GM19351 (cell line): Measurements from ENCODE around the gene TEKT2.

Experiments used
- ATAC-seq: cut with Tn5 transposase; IDR thresholded peaks from one replicate; pipeline ENCODE4 v1.9.1; 2021; ENCODE audit warnings: mild to moderate bottlenecking, moderate library complexity; ENCODE audit not compliant: unreplicated experiment

The TEKT2 gene

GRCh38 chr1:36101546-36101945 is 17.7 kb downstream of the TEKT2 start:
- no peak for ATAC-seq

GRCh38 chr1:36106269-36106668 is 22.4 kb downstream of the TEKT2 start:
- no peak for ATAC-seq

GRCh38 chr1:36107394-36107793 is 23.5 kb downstream of the TEKT2 start:
- ATAC-seq: no peak

- ATAC-seq: no peak
Observed at GRCh38 chr1:36108314-36108713, 24.4 kb downstream of the TEKT2 start.

- no peak for ATAC-seq
Observed at GRCh38 chr1:36109041-36109679, 25.3 kb downstream of the TEKT2 start.

GRCh38 chr1:36111151-36111550 is 27.3 kb downstream of the TEKT2 start:
- ATAC-seq: no peak

- no peak for ATAC-seq
Observed at GRCh38 chr1:36112823-36113222, 28.9 kb downstream of the TEKT2 start.

- no peak for ATAC-seq
Observed at GRCh38 chr1:36114371-36114770, 30.5 kb downstream of the TEKT2 start.

- ATAC-seq: no peak
Observed at GRCh38 chr1:36115200-36115669, 31.3 kb downstream of the TEKT2 start.

GRCh38 chr1:36115931-36116330 is 32.0 kb downstream of the TEKT2 start:
- ATAC-seq: no peak

GRCh38 chr1:36116901-36117300 is 33.0 kb downstream of the TEKT2 start:
- no peak for ATAC-seq

- ATAC-seq: no peak
Observed at GRCh38 chr1:36118447-36119204, 34.7 kb downstream of the TEKT2 start.

GRCh38 chr1:36119456-36119855 is 35.6 kb downstream of the TEKT2 start:
- no peak for ATAC-seq

GRCh38 chr1:36122062-36123030 is 38.5 kb downstream of the TEKT2 start:
- ATAC-seq: no peak

- no peak for ATAC-seq
Observed at GRCh38 chr1:36123356-36123755, 39.5 kb downstream of the TEKT2 start.

GRCh38 chr1:36124404-36125128 is 40.7 kb downstream of the TEKT2 start:
- no peak for ATAC-seq

GRCh38 chr1:36125129-36125991 is 41.5 kb downstream of the TEKT2 start, which contains the start of gene COL8A2:
Gene COL8A2 (minus strand): TSS chr1:36125222. CDS start chr1:36100242, 24,980 bp downstream.
- no peak for ATAC-seq

- no peak for ATAC-seq
Observed at GRCh38 chr1:36126005-36126716, 42.3 kb downstream of the TEKT2 start.
